NCI-H69 (cell line): Measurements from ENCODE around the gene EWSR1.

Experiments used
- DNase-seq: peaks from one replicate; lab custom pipeline; 2025; lab: John Stamatoyannopoulos, UW

The EWSR1 gene

GRCh38 chr22:29269731-29270474, 1.8 kb downstream of the EWSR1 start:
- peak; percentile 52 for DNase-seq

GRCh38 chr22:29270475-29271271, 2.6 kb downstream of the EWSR1 start:
- no peak for DNase-seq

- DNase-seq: no peak
Observed at GRCh38 chr22:29272624-29273023, 4.6 kb downstream of the EWSR1 start.

GRCh38 chr22:29275167-29275566, 7.1 kb downstream of the EWSR1 start:
- no peak for DNase-seq

- DNase-seq: no peak
Observed at GRCh38 chr22:29275819-29276565, 7.9 kb downstream of the EWSR1 start.

- DNase-seq: peak; percentile 40
Observed at GRCh38 chr22:29277927-29278326, 9.9 kb downstream of the EWSR1 start.

GRCh38 chr22:29284196-29284595, 16.1 kb downstream of the EWSR1 start:
- DNase-seq: no peak

- DNase-seq: no peak
Observed at GRCh38 chr22:29288837-29289236, 20.8 kb downstream of the EWSR1 start.

GRCh38 chr22:29290061-29290460, 22.0 kb downstream of the EWSR1 start:
- DNase-seq: no peak

- DNase-seq: no peak
Observed at GRCh38 chr22:29291215-29291614, 23.1 kb downstream of the EWSR1 start.

- DNase-seq: no peak
Observed at GRCh38 chr22:29292379-29292778, 24.3 kb downstream of the EWSR1 start.

- DNase-seq: no peak
Observed at GRCh38 chr22:29298641-29299040, 30.6 kb downstream of the EWSR1 start.

GRCh38 chr22:29299136-29299900, 31.2 kb downstream of the EWSR1 start:
- no peak for DNase-seq

GRCh38 chr22:29300467-29300806, 32.4 kb downstream of the EWSR1 start:
- no peak for DNase-seq

GRCh38 chr22:29300807-29301601, 32.9 kb downstream of the EWSR1 start:
- DNase-seq: no peak

- no peak for DNase-seq
Observed at GRCh38 chr22:29301716-29302401, 33.8 kb downstream of the EWSR1 start.

GRCh38 chr22:29302402-29302680, 34.3 kb downstream of the EWSR1 start:
- DNase-seq: peak; percentile 34

GRCh38 chr22:29302681-29303465, 34.8 kb downstream of the EWSR1 start:
- DNase-seq: peak; percentile 38

- DNase-seq: no peak
Observed at GRCh38 chr22:29305836-29306174, 37.7 kb downstream of the EWSR1 start.

- DNase-seq: peak; percentile 94
Observed at GRCh38 chr22:29306175-29306834, 38.2 kb downstream of the EWSR1 start, which contains the start of gene GAS2L1. GAS2L1 (plus strand) TSS chr22:29306650; CDS start chr22:29308106, 1,456 bp downstream.
